Stimulated activated naive CD8-positive, alpha-beta T cell treated with anti-CD3 and anti-CD28 coated beads, Interleukin-15, Interleukin-2, amounts not matched to agents 100 ng/mL and 50 ng/mL, for 24 hours (primary cell): ENCODE data around the gene MAGT1.
"Not testable (repeated sequence)": the region's sequence is repeated elsewhere in the genome, so short reads cannot be mapped to it uniquely, and the experiment has no call there.

Source experiments
- H3K27ac Mint-ChIP-seq: one replicate; pipeline ENCODE4 v1.8.0; 2021; ENCODE audit warnings: mild to moderate bottlenecking, mixed read lengths
- H3K27me3 Mint-ChIP-seq: one replicate; pipeline ENCODE4 v1.8.0; 2021; ENCODE audit warnings: mixed read lengths
- H3K36me3 Mint-ChIP-seq: one replicate; pipeline ENCODE4 v1.8.0; 2021; ENCODE audit warnings: low read depth, mixed read lengths
- H3K4me1 Mint-ChIP-seq: one replicate; pipeline ENCODE4 v1.8.0; 2021; ENCODE audit warnings: low read depth, mixed read lengths
- H3K4me3 Mint-ChIP-seq: one replicate; pipeline ENCODE4 v1.8.0; 2021; ENCODE audit warnings: mild to moderate bottlenecking, mixed read lengths
- H3K9me3 Mint-ChIP-seq: one replicate; pipeline ENCODE4 v1.8.0; 2021; ENCODE audit warnings: mixed read lengths

Gene MAGT1

DNA sequence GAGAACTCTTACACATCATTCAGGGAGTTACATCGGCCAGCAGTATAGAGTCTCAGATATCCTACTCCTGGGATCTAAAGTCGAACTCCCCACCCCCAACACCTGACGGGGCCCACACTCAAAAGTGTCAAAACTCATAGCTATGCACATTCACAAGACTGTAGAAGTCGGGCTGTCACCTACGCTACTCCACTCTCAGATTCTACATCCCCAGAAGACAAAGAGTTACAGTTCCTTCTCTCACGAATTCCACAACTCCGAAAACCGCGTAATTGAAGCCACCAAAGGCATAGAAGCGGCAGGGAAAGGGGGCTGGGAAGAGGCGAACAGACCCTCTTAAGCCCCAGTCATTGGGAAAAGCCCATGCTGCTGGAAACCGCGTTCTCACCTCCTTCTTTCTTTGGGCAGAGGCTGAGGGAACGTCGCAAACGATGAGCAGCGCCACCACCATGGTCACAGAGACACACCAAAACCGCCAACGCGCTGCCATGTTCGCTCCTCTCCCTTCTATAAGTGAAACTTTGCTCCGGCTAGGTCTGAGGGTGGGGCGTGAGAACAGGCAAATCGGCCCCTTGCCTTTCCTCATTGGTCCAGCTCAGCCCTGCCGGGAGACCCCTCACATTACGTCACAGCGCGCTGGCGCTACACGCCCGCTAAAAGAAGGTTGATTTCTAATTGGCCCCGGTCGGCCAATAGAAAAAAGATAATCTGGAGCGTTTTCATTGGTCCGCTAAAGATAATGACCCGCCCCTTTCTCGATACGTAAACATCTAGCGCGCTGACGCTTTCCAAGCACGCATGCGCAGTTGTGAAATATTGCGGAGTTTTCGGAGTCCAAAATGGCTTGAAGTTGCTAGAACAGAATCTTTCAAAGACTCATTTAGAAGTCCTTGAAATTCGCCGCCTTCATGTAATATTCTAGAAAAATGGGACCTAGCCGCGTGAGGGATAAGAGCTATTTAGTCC, at the start of gene MAGT1:
TSS of gene MAGT1 (minus strand) at position 515 of the 966 bp plus-strand sequence. CDS start at position 490, 25 bp downstream.
- H3K9me3 Mint-ChIP-seq, result no peaks in the 10 kb centered on the region
- H3K27me3 Mint-ChIP-seq, result no peaks in the 10 kb centered on the region
- peak within 1 kb of the TSS; percentile 91 for H3K4me3 Mint-ChIP-seq
- H3K4me1 Mint-ChIP-seq, result peaks cover 34% of the 10 kb centered on the region
- H3K27ac Mint-ChIP-seq, result peak within 1 kb of the TSS; percentile 94
- peaks cover 11% of the 10 kb centered on the region for H3K36me3 Mint-ChIP-seq

DNA sequence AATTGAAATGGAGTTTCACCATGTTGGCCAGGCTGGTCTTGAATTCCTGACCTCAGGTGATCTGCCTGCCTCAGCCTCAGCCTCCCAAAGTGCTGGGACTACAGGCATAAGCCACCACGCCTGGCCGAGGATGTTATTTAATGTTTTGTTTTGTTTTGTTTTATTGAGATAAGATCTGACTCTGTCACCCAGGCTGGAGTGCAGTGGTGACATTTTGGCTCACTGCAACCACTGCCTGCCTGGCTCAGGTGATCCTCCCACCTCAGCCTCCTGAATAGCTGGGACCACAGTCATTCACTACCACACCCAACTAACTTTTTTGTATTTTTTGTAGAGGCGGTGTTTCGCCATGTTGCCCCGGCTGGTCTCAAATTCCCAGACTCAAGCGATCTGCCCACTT, 49.8 kb upstream of the MAGT1 start:
- not testable (repeated sequence) for H3K4me3 Mint-ChIP-seq, H3K36me3 Mint-ChIP-seq, H3K4me1 Mint-ChIP-seq

DNA sequence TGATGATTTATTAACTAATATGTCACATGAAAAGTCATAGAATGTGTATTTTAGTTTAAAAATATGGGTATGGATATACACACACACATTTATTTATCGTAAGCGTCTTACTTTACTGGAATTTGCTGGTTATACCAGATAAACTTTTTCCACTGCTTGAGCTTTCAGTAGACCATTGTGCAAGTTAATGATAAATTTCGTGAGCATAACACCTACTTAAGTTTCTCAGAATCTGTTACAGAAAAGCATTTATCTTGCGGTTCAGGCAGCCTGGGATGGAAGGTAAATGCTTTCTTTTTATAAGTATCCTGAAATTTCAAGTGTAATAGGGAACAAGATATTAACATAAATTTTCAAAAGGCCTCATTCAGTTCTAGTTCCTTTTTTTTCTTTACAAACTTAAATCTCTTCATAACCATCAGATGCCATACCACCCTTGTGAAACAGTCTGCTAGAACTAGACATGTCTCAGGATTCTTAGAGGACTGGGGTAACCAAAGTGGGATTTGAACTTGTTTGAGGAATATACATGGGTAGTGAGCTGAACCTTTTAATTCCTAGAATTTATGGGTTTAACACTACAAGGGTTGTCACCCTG, 42.9 kb upstream of the MAGT1 start:
- no peaks in the 10 kb centered on the region for H3K27me3 Mint-ChIP-seq
- H3K27ac Mint-ChIP-seq, result no peak overlapping the region
- H3K36me3 Mint-ChIP-seq, result no peaks in the 10 kb centered on the region
- peaks cover 2% of the 10 kb centered on the region for H3K4me1 Mint-ChIP-seq
- H3K4me3 Mint-ChIP-seq, result no peak overlapping the region
- H3K9me3 Mint-ChIP-seq, result no peaks in the 10 kb centered on the region

More for the DNA sequence above, 49.8 kb upstream of the MAGT1 start:
- not testable (repeated sequence) for H3K9me3 Mint-ChIP-seq, H3K27ac Mint-ChIP-seq, H3K27me3 Mint-ChIP-seq

DNA sequence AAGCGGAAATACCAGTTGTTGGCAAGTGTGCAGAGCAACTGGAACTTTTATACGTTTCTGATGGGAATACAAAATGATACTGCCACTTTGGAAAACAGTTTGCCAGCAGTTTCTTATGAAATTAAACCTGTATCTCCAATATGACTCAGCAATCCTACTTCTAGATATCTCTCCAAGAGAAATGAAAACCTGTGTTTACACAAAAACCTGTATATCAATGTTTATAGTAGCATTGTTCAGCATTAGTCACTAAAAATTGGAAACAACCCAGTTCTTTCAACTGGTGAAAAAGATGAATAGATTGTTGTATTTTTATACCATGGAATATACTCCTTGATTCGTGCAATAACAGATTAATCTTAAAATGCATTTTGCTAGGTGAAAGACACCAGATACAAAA, 42.1 kb upstream of the MAGT1 start:
- H3K9me3 Mint-ChIP-seq, result no peaks in the 10 kb centered on the region
- H3K36me3 Mint-ChIP-seq, result no peaks in the 10 kb centered on the region
- no peaks in the 10 kb centered on the region for H3K27me3 Mint-ChIP-seq
- no peak overlapping the region for H3K27ac Mint-ChIP-seq
- H3K4me3 Mint-ChIP-seq, result no peak overlapping the region
- H3K4me1 Mint-ChIP-seq, result no peaks in the 10 kb centered on the region

DNA sequence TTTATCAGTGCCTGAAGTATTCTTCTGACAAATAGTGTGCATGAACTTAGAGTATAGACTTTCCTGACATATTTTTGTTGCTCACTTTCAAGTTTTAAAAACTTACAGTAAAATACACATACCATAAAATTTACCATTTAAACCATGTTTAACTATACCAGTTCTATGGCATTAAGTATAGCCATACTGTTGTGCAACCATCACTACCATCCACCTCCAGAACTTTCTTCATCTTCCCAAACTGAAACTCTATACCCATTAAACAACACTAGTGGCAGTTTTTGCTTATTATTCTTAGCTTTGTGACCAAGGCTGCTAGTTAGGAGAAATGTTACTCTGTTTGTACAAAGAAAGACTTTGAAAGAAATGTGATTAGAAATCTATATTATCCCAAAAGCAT, 41.1 kb upstream of the MAGT1 start:
- Mint-ChIP-seq H3K27me3 (no peaks in the 10 kb centered on the region), H3K9me3 (no peaks in the 10 kb centered on the region), H3K36me3 (no peaks in the 10 kb centered on the region), H3K4me1 (no peaks in the 10 kb centered on the region), H3K27ac (no peak overlapping the region), H3K4me3 (no peak overlapping the region)

DNA sequence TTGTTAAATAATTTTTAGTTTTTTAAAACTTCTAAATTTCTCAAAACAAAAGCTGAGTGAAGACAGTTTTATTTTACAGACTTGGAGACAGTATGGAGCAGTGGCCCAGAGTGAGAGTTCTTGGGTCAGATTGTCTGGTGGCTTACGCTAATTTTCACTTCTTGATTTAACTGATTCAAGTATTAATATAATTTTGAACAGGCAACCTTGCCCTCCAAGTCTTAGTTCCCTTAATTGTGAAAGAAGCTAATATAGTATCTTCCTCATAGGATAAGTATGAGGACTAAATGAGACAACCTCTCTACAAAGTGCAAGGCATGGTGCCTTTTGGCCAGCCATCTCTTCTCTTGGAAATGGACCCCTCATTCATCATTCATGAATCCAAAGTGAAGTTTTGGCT, 40.7 kb upstream of the MAGT1 start:
- Mint-ChIP-seq H3K27me3 (no peaks in the 10 kb centered on the region), H3K4me1 (no peaks in the 10 kb centered on the region), H3K9me3 (no peaks in the 10 kb centered on the region), H3K36me3 (no peaks in the 10 kb centered on the region), H3K27ac (no peak overlapping the region), H3K4me3 (no peak overlapping the region)

DNA sequence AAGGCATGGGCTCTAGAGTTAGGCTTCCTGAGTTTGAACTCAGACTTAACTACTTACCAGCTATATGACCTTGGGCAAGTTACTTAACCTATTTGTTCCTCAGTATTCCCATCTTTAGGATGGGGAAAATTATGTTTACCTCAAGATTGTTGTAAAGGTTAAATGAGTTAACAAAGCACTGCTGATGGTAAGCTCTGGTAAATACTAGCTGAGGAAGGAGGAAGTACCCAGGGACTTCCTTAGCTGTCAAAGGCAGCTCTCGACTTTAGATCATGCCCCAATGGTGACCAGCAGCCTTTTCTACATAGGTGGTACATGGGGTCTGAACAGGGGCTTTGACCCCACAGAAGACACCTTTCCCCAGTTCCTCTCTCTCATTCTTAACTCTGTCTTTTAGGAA, 35.3 kb upstream of the MAGT1 start:
- no peak overlapping the region for H3K4me3 Mint-ChIP-seq
- no peaks in the 10 kb centered on the region for H3K9me3 Mint-ChIP-seq
- H3K4me1 Mint-ChIP-seq, result peaks cover 3% of the 10 kb centered on the region

DNA sequence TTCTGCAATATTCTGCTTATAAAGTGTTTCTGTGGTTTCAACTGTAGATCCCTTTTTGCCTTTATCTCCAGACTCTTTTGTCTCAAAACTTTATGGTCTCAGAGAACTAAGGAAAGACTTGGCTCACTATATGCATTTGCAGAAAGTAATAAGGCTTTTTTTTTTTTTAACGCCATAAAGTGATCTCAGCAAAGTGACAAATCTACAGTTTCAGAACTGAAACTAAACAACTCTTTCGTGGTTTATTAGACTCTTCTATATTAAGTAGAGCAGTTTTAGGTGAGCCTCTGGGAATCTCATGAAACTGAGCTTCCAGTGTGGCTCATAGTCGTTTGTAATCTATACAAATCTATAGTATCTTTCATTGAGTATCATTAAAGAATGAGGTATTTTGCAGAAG, 30.5 kb upstream of the MAGT1 start:
- Mint-ChIP-seq H3K4me3 (no peak overlapping the region), H3K9me3 (no peaks in the 10 kb centered on the region), H3K27me3 (no peaks in the 10 kb centered on the region), H3K4me1 (peaks cover 8% of the 10 kb centered on the region), H3K27ac (no peak overlapping the region), H3K36me3 (no peaks in the 10 kb centered on the region)

More for the DNA sequence above, 35.3 kb upstream of the MAGT1 start:
- Mint-ChIP-seq H3K27me3 (no peaks in the 10 kb centered on the region), H3K36me3 (no peaks in the 10 kb centered on the region), H3K27ac (no peak overlapping the region)

DNA sequence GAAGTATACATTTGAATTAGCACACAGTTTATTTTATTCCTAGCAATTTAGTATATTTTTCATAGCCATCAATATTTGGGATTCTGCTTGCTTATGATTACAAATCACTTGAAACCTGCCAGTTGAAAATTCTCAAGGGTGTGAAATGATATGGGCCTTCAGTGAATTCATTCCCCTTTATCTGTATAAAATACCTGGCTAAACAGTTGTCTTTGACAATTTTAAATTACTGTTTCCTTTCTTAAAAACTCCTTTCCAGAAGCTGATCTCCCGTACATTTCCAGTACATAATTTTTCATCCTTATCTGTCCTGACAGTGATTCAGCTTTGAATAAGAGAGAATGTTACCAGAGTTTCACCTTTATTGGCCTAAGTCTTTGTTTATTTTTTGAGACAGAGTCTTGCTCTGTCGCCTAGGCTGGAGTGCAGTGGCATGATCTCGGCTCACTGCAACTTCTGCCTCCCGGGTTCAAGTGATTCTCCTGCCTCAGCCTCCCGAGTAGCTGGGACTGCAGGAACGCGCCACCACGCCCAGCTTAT, 29.2 kb upstream of the MAGT1 start:
- no peaks in the 10 kb centered on the region for H3K36me3 Mint-ChIP-seq
- H3K27me3 Mint-ChIP-seq, result no peaks in the 10 kb centered on the region
- no peak overlapping the region for H3K27ac Mint-ChIP-seq
- H3K4me1 Mint-ChIP-seq, result peaks cover 8% of the 10 kb centered on the region
- H3K4me3 Mint-ChIP-seq, result no peak overlapping the region
- H3K9me3 Mint-ChIP-seq, result no peaks in the 10 kb centered on the region

DNA sequence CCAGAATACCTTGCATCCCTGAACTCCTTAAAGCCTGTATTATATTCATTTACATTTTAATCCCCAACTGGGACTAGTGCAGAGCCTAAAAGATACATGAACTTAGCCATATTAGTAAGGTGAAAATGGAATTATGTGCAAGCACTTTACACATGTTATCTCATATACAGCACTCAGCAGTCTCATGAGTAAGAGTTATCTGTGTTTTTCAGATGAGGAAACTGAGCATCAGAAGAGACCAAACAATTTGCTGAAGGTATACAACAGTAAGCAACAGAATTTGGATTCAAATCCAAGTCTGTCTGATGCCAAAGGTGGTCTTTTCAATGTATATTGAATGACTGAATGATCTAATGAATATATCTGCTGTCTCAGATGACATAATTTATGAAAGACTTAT, 27.6 kb upstream of the MAGT1 start:
- no peaks in the 10 kb centered on the region for H3K27me3 Mint-ChIP-seq
- no peak overlapping the region for H3K27ac Mint-ChIP-seq
- no peaks in the 10 kb centered on the region for H3K36me3 Mint-ChIP-seq
- peaks cover 8% of the 10 kb centered on the region for H3K4me1 Mint-ChIP-seq
- H3K9me3 Mint-ChIP-seq, result no peaks in the 10 kb centered on the region
- no peak overlapping the region for H3K4me3 Mint-ChIP-seq

DNA sequence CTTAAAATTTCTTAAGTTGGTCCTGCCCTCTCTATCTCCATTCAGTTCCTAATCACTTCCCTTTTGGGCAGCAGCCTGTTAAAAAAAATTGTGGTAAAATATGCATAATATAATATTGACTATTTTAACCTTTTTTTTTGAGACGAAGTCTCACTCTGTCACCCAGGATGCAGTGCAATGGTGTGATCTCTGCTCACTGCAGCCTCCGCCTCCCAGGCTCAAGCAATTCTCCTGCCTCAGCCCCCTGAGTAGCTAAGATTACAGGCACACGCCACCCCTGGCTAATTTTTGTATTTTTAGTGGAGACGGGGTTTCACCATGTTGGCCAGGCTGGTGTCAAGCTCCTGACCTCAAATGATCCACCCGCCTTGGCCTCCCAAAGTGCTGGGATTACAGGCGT, 24.1 kb upstream of the MAGT1 start:
- H3K27ac Mint-ChIP-seq, H3K27me3 Mint-ChIP-seq, H3K9me3 Mint-ChIP-seq, H3K4me3 Mint-ChIP-seq, H3K36me3 Mint-ChIP-seq: not testable (repeated sequence)
- H3K4me1 Mint-ChIP-seq, result peaks cover 14% of the 10 kb centered on the region

DNA sequence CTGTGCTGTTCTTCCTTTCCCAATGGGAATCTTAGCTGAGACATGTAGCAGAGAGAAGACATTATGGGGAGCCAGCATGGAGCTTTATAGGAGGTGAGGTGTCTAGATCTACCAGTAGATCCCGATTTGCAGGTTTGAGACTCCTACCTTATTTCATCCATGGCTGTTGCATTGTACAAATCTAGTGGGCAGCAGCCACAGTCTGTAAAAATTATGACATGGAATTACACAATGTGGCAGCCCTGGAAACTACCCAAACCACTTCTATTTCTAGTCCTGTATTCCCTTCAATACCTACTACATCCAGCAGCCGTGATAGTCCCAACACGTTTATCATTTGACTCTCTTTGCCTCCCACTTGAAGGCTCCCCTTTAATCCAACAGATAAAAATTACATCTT, 23.3 kb upstream of the MAGT1 start:
- peaks cover 14% of the 10 kb centered on the region for H3K4me1 Mint-ChIP-seq
- H3K36me3 Mint-ChIP-seq, result no peaks in the 10 kb centered on the region
- no peaks in the 10 kb centered on the region for H3K9me3 Mint-ChIP-seq
- H3K4me3 Mint-ChIP-seq, result no peak overlapping the region
- H3K27ac Mint-ChIP-seq, result no peak overlapping the region
- H3K27me3 Mint-ChIP-seq, result no peaks in the 10 kb centered on the region

DNA sequence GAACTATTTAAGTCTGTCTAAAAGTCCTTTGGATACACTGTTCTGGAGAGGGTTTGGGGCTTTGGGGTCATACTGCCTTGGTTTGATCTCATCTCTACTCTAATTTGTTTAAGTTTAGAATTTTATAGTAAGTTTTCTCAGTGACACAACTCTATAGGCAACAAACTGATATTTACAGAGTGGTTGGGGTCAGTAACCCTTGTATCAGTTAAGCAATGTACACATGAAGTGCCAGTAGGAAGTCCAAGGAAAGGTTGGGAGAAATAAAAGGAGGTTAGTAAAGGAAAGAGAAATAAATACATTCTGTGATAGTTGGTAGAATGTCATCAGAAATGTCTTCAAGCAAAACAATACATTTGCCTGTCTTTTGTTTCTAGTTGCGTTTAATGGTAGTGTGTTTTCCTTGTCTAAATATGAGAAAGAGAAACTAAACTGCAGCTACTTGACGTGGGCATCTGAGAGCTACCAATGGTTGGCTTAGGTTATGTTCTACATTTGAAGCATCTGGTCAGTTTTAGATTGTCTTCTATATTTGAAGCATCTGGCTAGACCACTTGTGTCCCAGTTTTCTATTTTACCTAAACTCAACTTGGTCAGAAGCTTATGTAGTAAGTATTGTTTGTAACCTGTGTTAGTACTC, 22.2 kb upstream of the MAGT1 start:
- Mint-ChIP-seq H3K27me3 (no peaks in the 10 kb centered on the region), H3K9me3 (no peaks in the 10 kb centered on the region), H3K36me3 (no peaks in the 10 kb centered on the region), H3K4me1 (peaks cover 24% of the 10 kb centered on the region), H3K27ac (peak overlapping the region; percentile 34), H3K4me3 (peak overlapping the region; percentile 73)

DNA sequence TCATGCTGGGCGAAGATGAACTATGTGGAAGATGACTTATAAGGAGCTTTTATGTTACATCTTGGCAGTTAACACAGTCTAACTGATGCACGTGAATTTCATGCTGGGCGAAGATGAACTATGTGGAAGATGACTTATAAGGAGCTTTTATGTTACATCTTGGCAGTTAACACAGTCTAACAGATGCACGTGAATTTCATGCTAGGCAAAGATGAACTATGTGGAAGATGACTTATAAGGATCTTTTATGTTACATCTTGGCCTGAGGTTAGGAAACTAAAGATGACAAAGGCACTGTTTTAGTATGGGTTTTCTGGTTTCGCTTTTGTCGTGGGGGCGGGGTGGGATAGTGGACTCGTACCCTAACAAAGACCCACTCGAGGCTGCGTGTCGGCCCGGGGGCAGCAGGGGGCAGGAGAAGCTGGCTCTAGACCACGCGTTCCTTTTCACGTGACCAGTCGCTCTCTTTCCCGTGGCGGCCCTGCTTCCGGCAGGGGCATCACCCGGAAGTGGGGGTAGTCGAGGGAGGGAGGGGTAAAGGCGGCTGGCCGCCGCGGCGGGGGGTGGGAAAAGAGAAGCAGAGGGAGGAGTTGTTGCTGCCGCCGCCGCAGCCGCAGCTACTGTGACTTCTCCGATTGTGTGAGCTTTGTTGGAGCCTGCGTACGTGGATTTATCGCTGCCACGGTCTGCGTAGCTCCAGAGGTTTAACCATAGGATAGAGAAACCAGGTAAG, 15.0 kb upstream of the MAGT1 start, which contains the start of gene ATP7A:
TSS of gene ATP7A (plus strand) at position 586 of the 733 bp plus-strand sequence. CDS start 60,949 bp downstream, outside the sequence.
- Mint-ChIP-seq H3K9me3 (no peaks in the 10 kb centered on the region), H3K4me3 (peak within 1 kb of the TSS; percentile 100), H3K27me3 (no peaks in the 10 kb centered on the region), H3K4me1 (peaks cover 16% of the 10 kb centered on the region), H3K27ac (peak within 1 kb of the TSS; percentile 99), H3K36me3 (peaks cover 4% of the 10 kb centered on the region)
